RKO (cell line): ENCODE measurements around the gene UVSSA.
A peak's percentile ranks its signal among the peaks of the same experiment; 100 is the strongest.

Experiments
- DNase-seq: peaks from one replicate; pipeline ENCODE4 v3.0.0-alpha.2; 2016; ENCODE audit warnings: low spot score

The UVSSA gene

GRCh38 chr4:1409079-1409478 lies 62.1 kb downstream of the UVSSA start:
- no peak for DNase-seq

GRCh38 chr4:1409491-1410425 lies 62.8 kb downstream of the UVSSA start:
- DNase-seq: no peak

- DNase-seq: peak; percentile 57
Measured at GRCh38 chr4:1410491-1411325, 63.7 kb downstream of the UVSSA start.

- no peak for DNase-seq
Measured at GRCh38 chr4:1411436-1412375, 64.7 kb downstream of the UVSSA start.

- no peak for DNase-seq
Measured at GRCh38 chr4:1412376-1413203, 65.6 kb downstream of the UVSSA start.

GRCh38 chr4:1413204-1413663 lies 66.2 kb downstream of the UVSSA start:
- no peak for DNase-seq

GRCh38 chr4:1413687-1414479 lies 66.9 kb downstream of the UVSSA start:
- DNase-seq: no peak

- DNase-seq: no peak
Measured at GRCh38 chr4:1414831-1415680, 68.0 kb downstream of the UVSSA start.

- no peak for DNase-seq
Measured at GRCh38 chr4:1415681-1415981, 68.6 kb downstream of the UVSSA start.

- no peak for DNase-seq
Measured at GRCh38 chr4:1416051-1416947, 69.3 kb downstream of the UVSSA start.

- no peak for DNase-seq
Measured at GRCh38 chr4:1416948-1417260, 69.9 kb downstream of the UVSSA start.

- DNase-seq: no peak
Measured at GRCh38 chr4:1417522-1418390, 70.7 kb downstream of the UVSSA start.

GRCh38 chr4:1418494-1419285 lies 71.7 kb downstream of the UVSSA start:
- DNase-seq: no peak

GRCh38 chr4:1419708-1420107 lies 72.7 kb downstream of the UVSSA start:
- DNase-seq: no peak

- DNase-seq: no peak
Measured at GRCh38 chr4:1421657-1422056, 74.6 kb downstream of the UVSSA start.

- no peak for DNase-seq
Measured at GRCh38 chr4:1427010-1427409, 80.0 kb downstream of the UVSSA start.
